HG02870 (cell line): ENCODE results near the gene STK11IP.

Experiments
- ATAC-seq: cut with Tn5 transposase; IDR thresholded peaks from one replicate; pipeline ENCODE4 v1.9.1; 2021; ENCODE audit warnings: mild to moderate bottlenecking, moderate library complexity; ENCODE audit not compliant: unreplicated experiment

The STK11IP gene

DNA sequence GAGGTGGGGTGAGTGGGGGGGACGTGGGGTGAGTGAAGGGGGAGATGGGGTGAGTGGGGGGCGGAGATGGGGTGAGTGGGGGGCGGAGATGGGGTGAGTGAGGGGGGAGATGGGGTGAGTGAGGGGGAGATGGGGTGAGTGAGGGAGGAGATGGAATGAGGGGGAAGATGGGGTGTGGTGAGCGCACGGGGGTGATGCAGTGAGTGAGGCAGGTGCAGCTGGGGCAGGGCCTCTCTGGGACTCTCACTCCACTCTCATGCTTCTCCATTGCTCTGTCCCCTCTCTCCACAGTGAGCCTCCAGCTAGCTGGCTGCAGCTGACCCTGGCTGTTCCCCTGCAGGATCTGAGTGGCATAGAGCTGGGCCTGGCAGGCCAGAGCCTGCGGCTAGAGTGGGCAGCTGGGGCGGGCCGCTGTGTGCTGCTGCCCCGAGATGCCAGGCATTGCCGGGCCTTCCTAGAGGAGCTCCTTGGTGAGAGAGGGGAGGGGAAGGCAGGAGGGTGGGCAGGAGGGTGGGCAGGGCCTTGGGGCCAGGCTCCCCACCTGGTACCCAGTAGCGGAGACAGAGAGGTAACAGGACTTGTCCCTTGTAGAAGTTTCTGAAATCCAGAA, 15.9 kb downstream of the STK11IP start:
- ATAC-seq, result no peak

- no peak for ATAC-seq
These were observed 16.6 kb downstream of the STK11IP start for GRCh38 chr2:219614076-219614860.

- no peak for ATAC-seq
These were observed 17.4 kb downstream of the STK11IP start for GRCh38 chr2:219615036-219615435.

DNA sequence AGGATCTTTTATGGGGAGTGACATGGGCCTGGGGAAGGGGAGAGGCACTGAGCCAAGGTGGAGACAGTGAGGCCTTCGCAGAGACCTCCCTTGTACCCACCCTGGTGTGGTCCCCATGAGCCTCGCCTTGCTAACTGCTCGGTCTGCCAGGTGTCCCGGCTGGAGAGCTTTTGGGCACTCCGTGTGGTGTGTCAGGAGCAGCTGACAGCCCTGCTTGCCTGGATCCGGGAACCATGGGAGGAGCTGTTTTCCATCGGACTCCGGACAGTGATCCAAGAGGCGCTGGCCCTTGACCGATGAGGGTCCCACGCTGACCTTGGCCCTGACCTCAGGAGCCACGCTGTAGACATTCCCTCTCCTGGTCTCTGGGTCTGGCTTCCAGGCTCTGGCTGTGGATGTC, 18.2 kb downstream of the STK11IP start:
- no peak for ATAC-seq

- no peak for ATAC-seq
These were observed 18.9 kb downstream of the STK11IP start for GRCh38 chr2:219616550-219616949.

GRCh38 chr2:219618733-219619122, 21.1 kb downstream of the STK11IP start:
- no peak for ATAC-seq

- ATAC-seq, result no peak
These were observed 21.6 kb downstream of the STK11IP start for GRCh38 chr2:219619235-219619634.

DNA sequence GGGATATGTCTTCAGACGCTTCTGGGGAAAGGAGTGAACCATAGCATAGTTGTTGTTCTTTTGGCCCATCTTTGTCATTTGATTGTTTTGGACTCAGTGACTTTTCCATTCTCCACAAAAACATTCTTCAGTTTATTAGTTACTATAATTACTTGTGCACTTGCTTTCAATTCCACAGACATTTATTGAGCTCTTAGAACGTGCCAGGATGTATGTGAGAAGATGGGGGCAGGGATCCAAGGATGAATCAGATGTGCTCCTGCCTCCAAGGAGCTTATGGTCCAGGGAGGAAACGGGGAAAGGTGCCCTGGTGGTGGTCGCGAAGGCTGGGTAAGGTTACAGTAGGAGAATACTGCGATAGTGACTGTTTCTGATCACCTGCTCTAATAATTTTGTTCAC, 22.9 kb downstream of the STK11IP start:
- ATAC-seq, result no peak

DNA sequence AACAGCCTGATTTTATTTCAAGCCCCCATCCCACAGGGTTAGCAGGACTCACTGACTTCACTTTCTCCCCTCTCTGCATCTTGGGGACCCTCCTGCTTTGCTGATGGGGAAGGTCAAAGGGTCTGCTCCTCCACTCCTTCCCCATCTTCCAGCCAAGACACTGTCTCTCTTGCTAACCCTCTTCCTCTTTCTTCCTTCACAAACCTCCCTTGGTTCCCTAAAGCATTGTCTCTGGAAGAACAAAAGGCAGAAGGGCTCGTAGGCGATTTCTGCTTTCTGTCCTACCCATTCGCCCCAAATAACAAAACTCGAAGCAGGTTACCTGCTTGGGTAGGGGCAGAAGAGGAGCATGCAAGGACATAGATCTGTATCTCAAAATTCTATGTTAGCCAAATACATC, 24.3 kb downstream of the STK11IP start:
- ATAC-seq, result no peak

DNA sequence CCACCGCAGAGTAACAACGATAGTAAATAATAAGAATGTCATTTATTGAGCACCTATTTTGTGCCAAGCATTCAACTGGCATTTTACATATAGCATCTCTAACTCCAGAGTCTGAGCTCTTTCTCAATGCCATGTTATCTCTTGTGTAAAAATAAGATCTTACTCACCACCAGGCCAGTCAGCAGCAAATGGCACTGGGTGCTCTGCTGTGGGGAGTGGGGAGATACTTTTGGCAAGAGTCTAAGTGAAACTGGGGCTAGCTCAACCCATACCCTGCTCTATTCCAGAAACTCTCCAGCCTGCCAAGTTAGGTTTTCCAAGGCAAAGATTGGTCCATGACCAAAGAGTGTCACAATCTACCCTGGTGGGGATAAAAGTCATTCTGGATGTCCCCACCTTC, 24.8 kb downstream of the STK11IP start:
- no peak for ATAC-seq

DNA sequence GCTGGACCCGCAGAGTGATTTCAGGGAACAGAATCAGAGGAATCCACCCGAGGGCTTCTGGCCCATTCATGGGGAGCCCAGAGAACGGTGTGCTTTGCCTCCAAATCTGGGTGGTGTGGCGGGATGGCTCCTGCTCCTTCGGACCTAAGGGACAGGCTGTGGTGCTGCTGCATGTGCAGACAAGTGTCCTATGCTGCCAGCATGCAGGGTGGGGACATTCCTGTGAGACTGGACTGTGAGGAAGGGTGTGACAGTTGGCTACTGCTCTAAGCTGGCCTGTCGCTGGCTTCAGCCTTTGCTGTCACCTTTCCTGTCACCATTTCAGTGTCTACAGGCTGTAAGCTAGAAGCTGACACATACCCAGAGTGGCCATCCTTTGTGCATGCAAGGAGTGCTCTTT, 26.9 kb downstream of the STK11IP start:
- ATAC-seq, result no peak

DNA sequence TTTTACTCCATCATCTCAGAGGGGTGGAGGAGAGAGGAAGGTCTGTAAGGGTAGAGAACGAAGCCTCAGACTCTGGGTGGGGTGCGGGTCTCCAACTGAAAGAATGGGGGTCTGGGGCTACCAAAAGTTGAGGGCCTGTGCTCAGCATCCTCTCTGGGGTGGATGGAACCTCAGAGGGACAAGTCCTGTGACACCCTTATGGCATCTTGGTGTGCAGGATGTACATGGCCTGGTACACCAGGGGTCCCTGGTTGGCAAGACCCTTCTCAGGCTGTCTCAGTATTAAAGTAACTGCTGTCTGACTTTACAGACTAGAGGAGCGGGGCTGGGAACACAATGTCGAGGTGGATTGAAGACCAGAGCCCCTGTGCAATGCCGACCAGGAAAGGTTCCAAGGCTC, 27.5 kb downstream of the STK11IP start:
- no peak for ATAC-seq

- no peak for ATAC-seq
These were observed 28.9 kb downstream of the STK11IP start for GRCh38 chr2:219626540-219626939.

DNA sequence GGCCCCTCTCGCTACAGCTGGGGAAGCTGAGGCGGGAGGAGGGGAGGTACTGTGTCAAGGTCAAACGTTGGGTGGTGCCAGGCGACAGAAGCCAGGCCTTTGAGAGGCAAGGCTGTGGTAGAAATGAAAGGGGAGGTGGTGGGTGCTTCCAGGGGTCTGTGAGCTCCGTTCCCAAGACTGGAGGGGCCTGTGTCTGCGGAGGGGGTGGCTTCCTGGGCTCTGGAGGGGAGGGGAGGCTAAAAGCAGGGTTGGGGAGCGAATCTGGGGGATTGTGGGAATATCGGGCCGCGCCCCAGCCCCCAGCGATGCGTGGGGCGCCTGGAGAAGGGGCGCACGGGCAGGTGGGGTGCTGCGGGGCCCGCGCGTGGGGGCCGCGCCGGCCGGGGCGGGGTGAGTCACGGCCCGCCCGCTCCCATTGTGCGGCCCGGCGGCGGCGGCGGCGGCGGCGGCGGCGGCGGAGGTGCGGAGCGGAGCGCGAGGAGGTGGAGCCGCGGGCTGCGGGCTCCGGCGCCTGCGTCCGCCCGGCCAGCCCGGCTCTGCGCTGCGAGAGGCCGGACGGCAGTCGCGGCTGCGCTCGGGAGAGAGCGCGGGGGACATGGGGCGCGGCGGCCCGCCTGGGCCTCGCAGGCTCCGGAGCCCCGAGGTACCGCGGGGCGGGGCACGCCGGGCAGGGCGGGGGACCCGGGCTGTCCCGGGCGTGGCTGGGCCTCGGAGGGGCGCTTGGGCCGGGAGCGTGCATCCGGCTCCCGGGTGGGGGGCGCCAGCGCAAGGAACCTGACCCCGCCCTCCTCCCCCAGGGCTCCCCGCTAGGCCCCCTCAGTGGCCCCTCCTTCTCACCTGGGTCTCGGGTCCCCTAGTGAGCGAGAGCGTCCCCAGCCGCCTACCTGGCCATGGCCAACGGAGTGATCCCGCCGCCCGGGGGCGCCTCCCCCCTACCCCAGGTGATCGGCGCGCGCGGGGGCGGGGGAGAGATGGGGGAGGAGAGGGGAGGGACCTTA, 29.7 kb downstream of the STK11IP start, which contains the start of gene SLC4A3:
Gene SLC4A3 (plus strand): TSS at position 528 of the 998 bp plus-strand sequence. CDS start 363 bp downstream, at position 891.
- no peak for ATAC-seq

DNA sequence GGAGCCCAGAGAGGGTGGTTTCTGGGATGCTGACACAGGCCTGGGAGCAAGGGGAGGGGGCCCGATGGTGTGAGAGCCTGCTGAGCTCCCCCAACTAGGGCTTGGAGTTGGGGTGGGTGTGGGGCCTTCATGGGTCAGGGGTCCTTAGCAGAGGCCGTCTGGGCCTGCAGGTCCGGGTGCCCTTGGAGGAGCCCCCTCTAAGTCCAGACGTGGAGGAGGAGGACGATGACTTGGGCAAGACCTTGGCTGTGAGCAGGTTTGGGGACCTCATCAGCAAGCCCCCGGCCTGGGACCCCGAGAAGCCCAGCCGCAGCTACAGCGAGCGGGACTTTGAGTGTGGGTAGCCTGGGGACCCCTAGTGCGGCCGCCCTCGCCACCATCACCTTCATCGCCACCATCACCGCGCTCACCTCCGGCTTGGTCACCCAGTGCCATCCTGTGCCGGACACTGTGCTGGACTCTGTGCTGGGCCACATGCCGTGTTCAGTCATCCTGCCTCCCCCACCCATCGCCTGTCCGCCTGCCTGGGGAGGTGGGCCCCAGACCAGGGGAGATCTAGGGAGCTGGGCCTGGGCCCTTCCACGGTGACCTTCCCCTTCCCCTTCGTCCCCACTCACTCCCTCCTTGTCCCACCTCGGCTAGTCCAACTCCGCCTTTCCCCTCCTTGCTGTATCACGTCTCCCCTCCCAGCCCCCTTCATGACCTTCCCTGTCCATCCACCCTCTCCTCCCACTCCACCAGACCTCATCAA, 30.8 kb downstream of the STK11IP start:
- ATAC-seq, result no peak

GRCh38 chr2:219628986-219629901, 31.6 kb downstream of the STK11IP start:
- no peak for ATAC-seq

GRCh38 chr2:219629976-219630695, 32.5 kb downstream of the STK11IP start:
- no peak for ATAC-seq

- no peak for ATAC-seq
These were observed 33.2 kb downstream of the STK11IP start for GRCh38 chr2:219630770-219631405.
